ENCODE results near the gene KCNG2. TPM values are rescaled to one million over a fixed set of nuclear protein-coding genes. Genes with fewer than 3 reads are reported as not detected.

The KCNG2 gene
- total and polyA plus RNA-seq, 2 experiments from 2014 or later = 0.13 to 0.52 TPM

GRCh38 chr18:79816092-79816491 lies 18.4 kb downstream of the KCNG2 start:
- no peaks in the 10 kb centered on the region for H3K4me1 Mint-ChIP-seq
- DNase-seq (ENCODE audit: low spot score) (no peak), ATAC-seq (no peak)
- Histone ChIP-seq H3K4me2 (no peak overlapping the region), H3F3A (replicated peaks; ENCODE audit: low read depth) (no peaks in the 10 kb centered on the region), H2AFZ (no peak overlapping the region), H3K36me3 (ENCODE audit: insufficient read depth) (no peaks in the 10 kb centered on the region), H3K9me2 (ENCODE audit: insufficient read depth) (no peaks in the 10 kb centered on the region), H4K20me1 (replicated peaks; ENCODE audit: insufficient read depth) (no peaks in the 10 kb centered on the region), H3K4me3 (no peak overlapping the region), H3K4me1 (ENCODE audit: insufficient read depth) (no peaks in the 10 kb centered on the region), H3K27ac (ENCODE audit: low read depth) (no peak overlapping the region), H3K79me2 (replicated peaks; ENCODE audit: insufficient read depth) (no peaks in the 10 kb centered on the region), H3K27me3 (ENCODE audit: insufficient read depth) (no peaks in the 10 kb centered on the region)
- no peak overlapping the region for H3K4me3 Mint-ChIP-seq
- no peak for TF ChIP-seq ZNF331 (CRISPR knock-in tag; IDR thresholded peaks at IDR 0.05; ENCODE audit: low read depth)
- TF ChIP-seq ZNF114 (CRISPR knock-in tag; IDR thresholded peaks at IDR 0.05) = no peak
- TF ChIP-seq ETS1 (IDR thresholded peaks at IDR 0.05) = no peak
- no peak for TF ChIP-seq EZH2phosphoT487 (IDR thresholded peaks at IDR 0.05; ENCODE audit: unreplicated experiment)
- no peak for TF ChIP-seq ZNF462 (CRISPR knock-in tag; IDR thresholded peaks at IDR 0.05)
- no peak for TF ChIP-seq EZH2 (IDR thresholded peaks at IDR 0.05; ENCODE audit: low read depth, unreplicated experiment)
- TF ChIP-seq POLR2AphosphoS5 (IDR thresholded peaks at IDR 0.05; ENCODE audit: low read depth) = no peak
- TF ChIP-seq CTCF (conservative IDR thresholded peaks at IDR 0.05; ENCODE audit: low read depth in 2 of 2) = no peak
- no peak for TF ChIP-seq CREB1 (CRISPR knock-in tag; IDR thresholded peaks at IDR 0.05; ENCODE audit: low read depth)
- no peak for TF ChIP-seq STAT1 (IDR thresholded peaks at IDR 0.05; ENCODE audit: unreplicated experiment)
- no peak for TF ChIP-seq NANOG (IDR thresholded peaks at IDR 0.05; ENCODE audit: borderline replicate concordance)
- no peak for TF ChIP-seq JUNB (IDR thresholded peaks at IDR 0.05; ENCODE audit: unreplicated experiment)
- no peak for TF ChIP-seq REST (IDR thresholded peaks at IDR 0.05; ENCODE audit: unreplicated experiment)
- H3K36me3 Mint-ChIP-seq (ENCODE audit: low read depth) = no peaks in the 10 kb centered on the region
- H3K27ac Mint-ChIP-seq = no peak overlapping the region
- H3K9me3 Mint-ChIP-seq = no peaks in the 10 kb centered on the region
- peaks cover 6% of the 10 kb centered on the region for H3K27me3 Mint-ChIP-seq (ENCODE audit: insufficient read depth, low read depth, poor library complexity)

Measured in GM23338 (cell line).